ENCODE results near the gene EVX1. TPM values are rescaled to one million over a fixed set of nuclear protein-coding genes. Genes with fewer than 3 reads are reported as not detected.

Gene EVX1
- polyA plus RNA-seq, 3 donors from 2014 or later, result not detected

DNA sequence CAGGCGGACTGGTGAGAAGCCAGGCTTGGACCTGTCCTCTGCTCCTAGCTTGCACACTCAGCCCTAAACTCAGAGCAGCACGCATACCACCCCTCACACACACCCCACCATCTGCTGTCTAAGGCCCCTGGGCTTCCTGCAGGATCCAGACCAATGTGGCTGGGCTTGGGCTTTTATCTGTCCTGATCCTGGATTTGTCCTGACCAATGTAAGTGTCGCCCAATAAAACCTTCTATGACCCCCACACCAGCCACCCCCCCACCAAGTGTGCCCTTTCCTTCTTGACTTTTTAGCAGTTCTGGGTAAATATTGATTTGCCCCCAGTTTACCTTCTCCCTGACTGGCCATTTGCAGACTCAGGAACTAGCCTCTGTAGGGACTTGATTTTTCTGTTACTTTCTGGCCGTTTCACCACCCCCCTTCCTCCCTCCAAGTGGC, 41.0 kb upstream of the EVX1 start:
- H3K27me3 Mint-ChIP-seq (ENCODE audit: low read depth in 3 of 3), result peaks cover 42 to 88% (median 79%) of the 10 kb centered on the region in 3 donors
- H3K27ac Mint-ChIP-seq, result no peak overlapping the region
- H3K36me3 Mint-ChIP-seq, result no peaks in the 10 kb centered on the region
- peaks cover 39 to 53% of the 10 kb centered on the region in 2 donors for H3K4me1 Mint-ChIP-seq
- peak overlapping the region; percentile 70 to 85 (median 79) for H3K4me3 Mint-ChIP-seq
- H3K9me3 Mint-ChIP-seq, result no peaks in the 10 kb centered on the region
- no peak for DNase-seq

DNA sequence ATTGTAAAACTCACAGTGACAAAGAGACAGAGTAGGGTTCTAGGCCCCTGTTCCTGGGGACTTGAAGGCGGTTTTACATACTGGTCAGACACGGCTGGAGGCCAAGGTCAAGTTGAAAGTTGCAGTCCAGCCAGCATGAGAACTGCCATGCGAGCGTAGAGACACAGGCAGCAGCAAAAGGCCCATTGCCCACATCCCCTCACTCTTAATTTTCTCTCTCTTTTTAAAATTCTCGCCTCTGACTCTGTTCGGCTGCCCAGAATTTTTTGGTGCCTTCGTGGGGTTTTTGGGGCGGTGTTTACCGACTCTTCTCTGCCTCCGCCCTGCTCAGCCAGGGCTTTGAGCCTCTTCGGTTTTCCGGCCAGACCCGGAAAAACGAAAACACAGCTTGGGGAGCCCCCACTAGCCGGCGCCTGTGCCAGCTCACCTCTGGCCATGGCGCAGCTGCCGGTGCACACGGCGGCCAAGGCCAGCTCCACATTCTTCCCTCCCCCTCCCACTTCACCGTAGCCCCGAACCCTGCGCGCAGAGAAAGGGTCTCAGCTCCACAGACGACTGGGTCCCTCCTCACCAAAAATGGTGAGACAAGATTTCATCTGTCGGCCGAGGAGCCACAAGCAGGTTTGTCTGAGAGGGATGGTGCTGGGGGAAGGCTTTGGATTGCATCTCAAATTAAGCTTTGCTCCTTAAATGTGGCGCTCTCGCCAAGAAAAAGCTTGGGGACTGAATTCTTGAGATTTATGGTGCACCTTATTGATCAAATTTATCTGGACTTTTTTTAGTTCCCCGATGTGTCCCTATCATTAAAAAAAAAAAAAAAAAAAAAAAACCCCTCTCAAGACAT, 40.4 kb upstream of the EVX1 start:
- Mint-ChIP-seq H3K27ac (no peak overlapping the region), H3K4me1 (peaks cover 39 to 53% of the 10 kb centered on the region in 2 donors), H3K36me3 (no peaks in the 10 kb centered on the region), H3K4me3 (peak overlapping the region in 3 of 5 donors; percentile 8 to 39 (median 38)), H3K27me3 (ENCODE audit: low read depth in 3 of 3) (peaks cover 42 to 87% (median 76%) of the 10 kb centered on the region in 3 donors), H3K9me3 (peaks cover 0 to 2% (median 0%) of the 10 kb centered on the region in 6 donors)
- DNase-seq, result no peak

- no peak for DNase-seq
- Mint-ChIP-seq H3K36me3 (no peaks in the 10 kb centered on the region), H3K4me1 (peaks cover 39 to 51% of the 10 kb centered on the region in 2 donors), H3K27me3 (ENCODE audit: low read depth in 3 of 3) (peaks cover 41 to 87% (median 75%) of the 10 kb centered on the region in 3 donors), H3K9me3 (peaks cover 0 to 3% (median 0%) of the 10 kb centered on the region in 6 donors), H3K4me3 (peak overlapping the region in 2 of 5 donors; percentile 6 to 27), H3K27ac (no peak overlapping the region)
These were observed 39.8 kb upstream of the EVX1 start for GRCh38 chr7:27202862-27203134.

GRCh38 chr7:27203365-27203953, 39.1 kb upstream of the EVX1 start:
- H3K27ac Mint-ChIP-seq, result no peak overlapping the region
- peak overlapping the region in 1 of 5 donors; percentile 27 for H3K4me3 Mint-ChIP-seq
- H3K4me1 Mint-ChIP-seq, result peaks cover 36 to 44% of the 10 kb centered on the region in 2 donors
- H3K36me3 Mint-ChIP-seq, result no peaks in the 10 kb centered on the region
- DNase-seq, result no peak
- H3K9me3 Mint-ChIP-seq, result peaks cover 0 to 3% (median 0%) of the 10 kb centered on the region in 6 donors
- H3K27me3 Mint-ChIP-seq (ENCODE audit: low read depth in 3 of 3), result peaks cover 37 to 81% (median 72%) of the 10 kb centered on the region in 3 donors

DNA sequence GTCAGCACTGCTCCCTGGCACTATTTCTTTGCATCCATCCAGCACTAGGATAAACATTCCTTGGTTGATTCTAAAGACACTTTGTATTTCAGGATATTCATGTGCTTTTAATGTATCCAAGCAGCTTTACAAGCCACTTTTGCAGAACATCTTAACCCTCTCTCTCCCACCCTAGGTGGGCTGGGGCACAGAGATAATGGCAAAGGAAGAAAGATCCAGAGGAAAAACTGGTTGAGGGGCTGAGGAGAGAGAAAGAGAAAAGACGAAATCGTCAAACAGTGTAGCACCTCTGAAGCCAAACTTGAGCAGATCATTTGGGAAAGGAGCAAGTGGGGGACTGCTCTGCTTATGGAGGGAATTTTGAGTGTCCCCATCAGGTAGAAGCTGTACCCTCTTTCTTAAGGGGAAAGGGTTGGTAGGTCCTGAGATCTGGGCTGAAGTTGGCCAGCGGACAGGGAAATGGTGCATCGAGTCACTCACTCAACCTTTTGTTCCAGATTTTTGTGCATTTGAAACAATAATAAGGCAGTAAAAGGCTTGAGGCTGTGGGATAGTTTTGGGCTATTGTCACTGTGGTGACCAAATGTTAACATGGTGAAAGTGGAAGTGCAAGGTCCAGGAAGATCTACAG, 38.5 kb upstream of the EVX1 start:
- DNase-seq, result no peak
- Mint-ChIP-seq H3K9me3 (peaks cover 0 to 3% (median 0%) of the 10 kb centered on the region in 6 donors), H3K27ac (no peak overlapping the region), H3K27me3 (ENCODE audit: low read depth in 3 of 3) (peaks cover 34 to 78% (median 67%) of the 10 kb centered on the region in 3 donors), H3K4me3 (peak overlapping the region in 2 of 5 donors; percentile 12 to 57), H3K4me1 (peaks cover 34 to 43% of the 10 kb centered on the region in 2 donors), H3K36me3 (no peaks in the 10 kb centered on the region)

- no peak for DNase-seq
- no peaks in the 10 kb centered on the region for H3K36me3 Mint-ChIP-seq
- peaks cover 0 to 3% (median 0%) of the 10 kb centered on the region in 6 donors for H3K9me3 Mint-ChIP-seq
- peaks cover 33 to 40% of the 10 kb centered on the region in 2 donors for H3K4me1 Mint-ChIP-seq
- H3K27ac Mint-ChIP-seq, result no peak overlapping the region
- H3K4me3 Mint-ChIP-seq, result peak overlapping the region in 4 of 5 donors; percentile 40 to 61 (median 52)
- H3K27me3 Mint-ChIP-seq (ENCODE audit: low read depth in 3 of 3), result peaks cover 36 to 78% (median 68%) of the 10 kb centered on the region in 3 donors
These were observed 37.7 kb upstream of the EVX1 start for GRCh38 chr7:27204851-27205322.

- no peaks in the 10 kb centered on the region for H3K36me3 Mint-ChIP-seq
These were observed 37.0 kb upstream of the EVX1 start for GRCh38 chr7:27205325-27206280.

GRCh38 chr7:27207348-27207985, 35.1 kb upstream of the EVX1 start:
- Mint-ChIP-seq H3K27me3 (ENCODE audit: low read depth in 3 of 3) (peaks cover 46 to 78% (median 66%) of the 10 kb centered on the region in 3 donors), H3K27ac (no peak overlapping the region), H3K9me3 (peaks cover 0 to 3% (median 0%) of the 10 kb centered on the region in 6 donors), H3K4me3 (no peak overlapping the region), H3K36me3 (no peaks in the 10 kb centered on the region), H3K4me1 (peaks cover 22 to 23% of the 10 kb centered on the region in 2 donors)
- no peak for DNase-seq

More at GRCh38 chr7:27205325-27206280, 37.0 kb upstream of the EVX1 start:
- H3K27ac Mint-ChIP-seq, result no peak overlapping the region
- peaks cover 34 to 39% of the 10 kb centered on the region in 2 donors for H3K4me1 Mint-ChIP-seq
- DNase-seq, result no peak
- peaks cover 43 to 80% (median 67%) of the 10 kb centered on the region in 3 donors for H3K27me3 Mint-ChIP-seq (ENCODE audit: low read depth in 3 of 3)
- peak overlapping the region in 4 of 5 donors; percentile 18 to 56 (median 50) for H3K4me3 Mint-ChIP-seq
- peaks cover 0 to 3% (median 0%) of the 10 kb centered on the region in 6 donors for H3K9me3 Mint-ChIP-seq

- peaks cover 19 to 23% of the 10 kb centered on the region in 2 donors for H3K4me1 Mint-ChIP-seq
- H3K9me3 Mint-ChIP-seq, result peaks cover 0 to 3% (median 0%) of the 10 kb centered on the region in 6 donors
- H3K27me3 Mint-ChIP-seq (ENCODE audit: low read depth in 3 of 3), result peaks cover 40 to 71% (median 59%) of the 10 kb centered on the region in 3 donors
- H3K27ac Mint-ChIP-seq, result no peak overlapping the region
- DNase-seq, result no peak
- no peaks in the 10 kb centered on the region for H3K36me3 Mint-ChIP-seq
- no peak overlapping the region for H3K4me3 Mint-ChIP-seq
These were observed 33.6 kb upstream of the EVX1 start for GRCh38 chr7:27208998-27209397.

- Mint-ChIP-seq H3K9me3 (peaks cover 0 to 3% (median 0%) of the 10 kb centered on the region in 6 donors), H3K27ac (no peak overlapping the region), H3K4me3 (peak overlapping the region in 2 of 5 donors; percentile 40 to 69), H3K27me3 (ENCODE audit: low read depth in 3 of 3) (peaks cover 35 to 66% (median 54%) of the 10 kb centered on the region in 3 donors), H3K36me3 (no peaks in the 10 kb centered on the region), H3K4me1 (peaks cover 10 to 18% of the 10 kb centered on the region in 2 donors)
- no peak for DNase-seq
These were observed 32.6 kb upstream of the EVX1 start for GRCh38 chr7:27209933-27210440.

GRCh38 chr7:27210441-27211083, 32.0 kb upstream of the EVX1 start:
- no peak overlapping the region for H3K27ac Mint-ChIP-seq
- H3K27me3 Mint-ChIP-seq (ENCODE audit: low read depth in 3 of 3), result peaks cover 31 to 63% (median 54%) of the 10 kb centered on the region in 3 donors
- H3K4me1 Mint-ChIP-seq, result peaks cover 8 to 13% of the 10 kb centered on the region in 2 donors
- DNase-seq, result no peak
- H3K36me3 Mint-ChIP-seq, result no peaks in the 10 kb centered on the region
- peaks cover 0 to 3% (median 0%) of the 10 kb centered on the region in 6 donors for H3K9me3 Mint-ChIP-seq
- peak overlapping the region; percentile 8 to 69 (median 49) for H3K4me3 Mint-ChIP-seq

- Mint-ChIP-seq H3K27ac (no peak overlapping the region), H3K27me3 (ENCODE audit: low read depth in 3 of 3) (peaks cover 30 to 58% (median 53%) of the 10 kb centered on the region in 3 donors), H3K9me3 (peaks cover 0 to 3% (median 0%) of the 10 kb centered on the region in 6 donors), H3K36me3 (no peaks in the 10 kb centered on the region), H3K4me3 (no peak overlapping the region), H3K4me1 (peaks cover 6 to 8% of the 10 kb centered on the region in 2 donors)
- no peak for DNase-seq
These were observed 31.5 kb upstream of the EVX1 start for GRCh38 chr7:27211084-27211446.

All from immature natural killer cell (primary cell).